T-helper 17 cell (primary cell): ENCODE results near the gene OSMR. TPM values are rescaled to one million over a fixed set of nuclear protein-coding genes. Genes with fewer than 3 reads are reported as not detected.
A peak's percentile ranks its signal among the peaks of the same experiment; 100 is the strongest.

Source experiments
- ATAC-seq: fragments of 150-1000 bp; cut with Tn5 transposase; 2 replicates; pipeline ENCODE4 v1.10.0; 2021; ENCODE audit warnings: mild to moderate bottlenecking, moderate library complexity
- DNase-seq, 3 donors: peaks; one replicate each; pipeline versions ENCODE4 v3.0.0 to v3.0.0-alpha.2; 2020 to 2021
- H3K9me3 ChIP-seq: one replicate; pipeline ENCODE4 v1.7.0; 2013; ENCODE audit warnings: low read length, mild to moderate bottlenecking; ENCODE audit not compliant: control insufficient read depth, poor library complexity, severe bottlenecking
- H3K27ac Mint-ChIP-seq: one replicate; pipeline ENCODE4 v1.8.0; 2022; ENCODE audit warnings: mild to moderate bottlenecking, moderate library complexity, mixed read lengths
- H3K27me3 Mint-ChIP-seq: one replicate; pipeline ENCODE4 v1.8.0; 2022; ENCODE audit warnings: mixed read lengths
- H3K36me3 Mint-ChIP-seq: one replicate; pipeline ENCODE4 v1.8.0; 2022; ENCODE audit warnings: low read depth, mixed read lengths
- H3K4me1 Mint-ChIP-seq: one replicate; pipeline ENCODE4 v1.8.0; 2022; ENCODE audit warnings: mild to moderate bottlenecking, mixed read lengths
- H3K4me3 Mint-ChIP-seq: one replicate; pipeline ENCODE4 v1.8.0; 2022; ENCODE audit warnings: mild to moderate bottlenecking, moderate library complexity, mixed read lengths
- total RNA-seq, 4 donors: library from RNA in 2 of 4; stranded (reverse) in 2 of 4; gene quantifications; one replicate each; pipeline ENCODE4 v1.2.3 and lab custom pipeline; 2022 to 2026

Gene OSMR
- total RNA-seq (not detected), total RNA-seq (lab: John Stamatoyannopoulos, UW) (0.08 to 0.23 reads per million in 2 donors)

- H3K9me3 ChIP-seq: no peaks in the 10 kb centered on the region
- Mint-ChIP-seq H3K27ac (peak within 1 kb of the TSS; percentile 29), H3K36me3 (peaks cover 3% of the 10 kb centered on the region), H3K4me1 (peaks cover 5% of the 10 kb centered on the region), H3K27me3 (peaks cover 52% of the 10 kb centered on the region), H3K4me3 (peak within 1 kb of the TSS; percentile 76)
- DNase-seq (no peak), ATAC-seq (no peak)
Observed at GRCh38 chr5:38845526-38846378, at the start of gene OSMR. Gene OSMR, plus strand, starts transcription at chr5:38846012. Its CDS starts 23,033 bp downstream, at chr5:38869045.

- Mint-ChIP-seq H3K4me1 (no peaks in the 10 kb centered on the region), H3K4me3 (no peak overlapping the region), H3K27me3 (peaks cover 52% of the 10 kb centered on the region), H3K27ac (no peak overlapping the region), H3K36me3 (no peaks in the 10 kb centered on the region)
- no peak for DNase-seq
- H3K9me3 ChIP-seq: no peaks in the 10 kb centered on the region
- no peak for ATAC-seq
Observed at GRCh38 chr5:38796742-38797108, 49.1 kb upstream of the OSMR start.

GRCh38 chr5:38797838-38798237 is 48.0 kb upstream of the OSMR start:
- no peak overlapping the region for H3K4me3 Mint-ChIP-seq
- no peaks in the 10 kb centered on the region for H3K9me3 ChIP-seq
- H3K27ac Mint-ChIP-seq: no peak overlapping the region
- ATAC-seq (no peak), DNase-seq (no peak)
- H3K36me3 Mint-ChIP-seq: no peaks in the 10 kb centered on the region
- no peaks in the 10 kb centered on the region for H3K4me1 Mint-ChIP-seq
- H3K27me3 Mint-ChIP-seq: peaks cover 46% of the 10 kb centered on the region

GRCh38 chr5:38799556-38800377 is 46.0 kb upstream of the OSMR start:
- H3K4me3 Mint-ChIP-seq: no peak overlapping the region
- H3K27me3 Mint-ChIP-seq: peaks cover 34% of the 10 kb centered on the region
- no peak for ATAC-seq
- no peaks in the 10 kb centered on the region for H3K9me3 ChIP-seq
- DNase-seq: no peak
- no peak overlapping the region for H3K27ac Mint-ChIP-seq
- H3K36me3 Mint-ChIP-seq: no peaks in the 10 kb centered on the region
- no peaks in the 10 kb centered on the region for H3K4me1 Mint-ChIP-seq

GRCh38 chr5:38800515-38800914 is 45.3 kb upstream of the OSMR start:
- DNase-seq: no peak
- H3K27ac Mint-ChIP-seq: no peak overlapping the region
- H3K4me3 Mint-ChIP-seq: no peak overlapping the region
- H3K4me1 Mint-ChIP-seq: no peaks in the 10 kb centered on the region
- no peaks in the 10 kb centered on the region for H3K9me3 ChIP-seq
- H3K36me3 Mint-ChIP-seq: no peaks in the 10 kb centered on the region
- no peak for ATAC-seq
- H3K27me3 Mint-ChIP-seq: peaks cover 34% of the 10 kb centered on the region

GRCh38 chr5:38802125-38802524 is 43.7 kb upstream of the OSMR start:
- no peaks in the 10 kb centered on the region for H3K9me3 ChIP-seq
- Mint-ChIP-seq H3K4me3 (no peak overlapping the region), H3K27ac (no peak overlapping the region), H3K36me3 (no peaks in the 10 kb centered on the region), H3K27me3 (peaks cover 44% of the 10 kb centered on the region), H3K4me1 (peaks cover 4% of the 10 kb centered on the region)
- ATAC-seq (no peak), DNase-seq (no peak)

- no peaks in the 10 kb centered on the region for H3K9me3 ChIP-seq
- peaks cover 50% of the 10 kb centered on the region for H3K27me3 Mint-ChIP-seq
- no peak for DNase-seq
- H3K4me1 Mint-ChIP-seq: peaks cover 6% of the 10 kb centered on the region
- no peak overlapping the region for H3K27ac Mint-ChIP-seq
- peaks cover 2% of the 10 kb centered on the region for H3K36me3 Mint-ChIP-seq
- H3K4me3 Mint-ChIP-seq: no peak overlapping the region
- no peak for ATAC-seq
Observed at GRCh38 chr5:38803246-38803645, 42.6 kb upstream of the OSMR start.

- DNase-seq (no peak), ATAC-seq (no peak)
- Mint-ChIP-seq H3K4me3 (no peak overlapping the region), H3K4me1 (peaks cover 8% of the 10 kb centered on the region), H3K27me3 (peaks cover 56% of the 10 kb centered on the region), H3K27ac (no peak overlapping the region), H3K36me3 (peaks cover 2% of the 10 kb centered on the region)
- no peaks in the 10 kb centered on the region for H3K9me3 ChIP-seq
Observed at GRCh38 chr5:38806775-38807258, 39.0 kb upstream of the OSMR start.

- H3K27ac Mint-ChIP-seq: no peak overlapping the region
Observed at GRCh38 chr5:38807570-38808483, 38.0 kb upstream of the OSMR start.

GRCh38 chr5:38808666-38809343 is 37.0 kb upstream of the OSMR start:
- peaks cover 8% of the 10 kb centered on the region for H3K4me1 Mint-ChIP-seq
- H3K4me3 Mint-ChIP-seq: no peak overlapping the region
- no peaks in the 10 kb centered on the region for H3K9me3 ChIP-seq

More at GRCh38 chr5:38807570-38808483, 38.0 kb upstream of the OSMR start:
- Mint-ChIP-seq H3K4me1 (peaks cover 8% of the 10 kb centered on the region), H3K36me3 (peaks cover 2% of the 10 kb centered on the region), H3K4me3 (no peak overlapping the region), H3K27me3 (peaks cover 62% of the 10 kb centered on the region)
- H3K9me3 ChIP-seq: no peaks in the 10 kb centered on the region
- no peak for ATAC-seq
- no peak for DNase-seq

GRCh38 chr5:38809388-38810359 is 36.1 kb upstream of the OSMR start:
- H3K36me3 Mint-ChIP-seq: peaks cover 2% of the 10 kb centered on the region
- ATAC-seq (no peak), DNase-seq (peak in 2 of 3 donors; percentile 11 to 12)
- no peak overlapping the region for H3K4me3 Mint-ChIP-seq
- no peaks in the 10 kb centered on the region for H3K9me3 ChIP-seq
- H3K27ac Mint-ChIP-seq: no peak overlapping the region
- peaks cover 69% of the 10 kb centered on the region for H3K27me3 Mint-ChIP-seq
- H3K4me1 Mint-ChIP-seq: peaks cover 8% of the 10 kb centered on the region

More at GRCh38 chr5:38808666-38809343, 37.0 kb upstream of the OSMR start:
- H3K36me3 Mint-ChIP-seq: peaks cover 2% of the 10 kb centered on the region
- ATAC-seq (no peak), DNase-seq (no peak)
- peaks cover 62% of the 10 kb centered on the region for H3K27me3 Mint-ChIP-seq
- no peak overlapping the region for H3K27ac Mint-ChIP-seq
